Endometrium (tissue), 2 donors: ENCODE data around the gene TXN2.
"Not testable (repeated sequence)": the region's sequence is repeated elsewhere in the genome, so short reads cannot be mapped to it uniquely, and the experiment has no call there.

ENCODE experiments used
- FAIRE-seq: peaks from 2 replicates; lab custom pipeline; 2012; peaks lifted over from hg19 to GRCh38; lab: Jason Lieb, UNC
- donor health status: control.
- donor health status: control.

TXN2 gene

GRCh38 chr22:36430863-36431262, 50.6 kb downstream of the TXN2 start:
- FAIRE-seq = no peak

DNA sequence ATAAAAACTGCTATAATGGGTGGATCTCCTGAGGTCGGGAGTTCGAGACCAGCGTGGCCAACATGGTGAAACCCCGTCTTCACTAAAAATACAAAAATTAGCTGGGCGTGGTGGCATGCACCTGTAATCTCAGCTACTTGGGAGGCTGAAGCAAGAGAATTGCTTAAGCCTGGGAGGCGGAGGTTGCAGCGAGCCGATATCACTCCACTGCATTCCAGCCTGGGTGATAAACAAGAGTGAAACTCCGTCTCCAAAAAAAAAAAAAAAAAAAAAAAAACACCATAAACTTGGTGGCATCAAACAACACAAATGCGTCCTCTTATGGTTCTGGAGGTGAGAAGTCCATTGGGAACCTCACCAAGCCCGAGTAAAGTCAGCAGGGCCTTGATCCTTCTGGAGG, 53.5 kb downstream of the TXN2 start:
- not testable (repeated sequence) for FAIRE-seq

DNA sequence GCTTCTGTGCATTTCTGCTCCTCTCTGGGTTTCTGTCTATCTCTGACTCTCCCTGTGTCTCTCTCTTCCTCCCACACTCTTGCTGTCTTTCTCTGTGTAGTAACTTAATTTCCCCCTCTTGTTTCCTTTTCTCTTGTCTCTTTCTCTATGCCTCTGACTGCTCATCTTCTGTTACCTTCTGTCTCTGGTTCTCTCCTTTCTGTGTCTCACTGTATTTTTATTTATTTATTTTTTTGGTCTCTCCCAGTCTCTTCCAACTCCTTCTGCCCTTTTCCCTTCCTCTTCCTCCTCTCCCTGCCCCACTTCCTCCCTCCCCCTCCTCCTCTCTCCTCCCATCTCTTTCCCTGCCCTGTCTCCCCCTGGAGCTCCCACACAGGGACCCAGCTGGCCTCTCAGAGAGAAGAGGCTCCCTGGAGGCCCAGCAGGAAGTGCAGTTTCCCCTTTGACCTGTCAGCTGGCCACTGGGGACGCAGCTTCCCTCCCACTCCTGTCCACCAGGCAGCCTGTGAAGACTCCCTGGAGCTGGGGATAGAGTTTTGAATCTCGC, 55.4 kb downstream of the TXN2 start:
- FAIRE-seq = no peak

DNA sequence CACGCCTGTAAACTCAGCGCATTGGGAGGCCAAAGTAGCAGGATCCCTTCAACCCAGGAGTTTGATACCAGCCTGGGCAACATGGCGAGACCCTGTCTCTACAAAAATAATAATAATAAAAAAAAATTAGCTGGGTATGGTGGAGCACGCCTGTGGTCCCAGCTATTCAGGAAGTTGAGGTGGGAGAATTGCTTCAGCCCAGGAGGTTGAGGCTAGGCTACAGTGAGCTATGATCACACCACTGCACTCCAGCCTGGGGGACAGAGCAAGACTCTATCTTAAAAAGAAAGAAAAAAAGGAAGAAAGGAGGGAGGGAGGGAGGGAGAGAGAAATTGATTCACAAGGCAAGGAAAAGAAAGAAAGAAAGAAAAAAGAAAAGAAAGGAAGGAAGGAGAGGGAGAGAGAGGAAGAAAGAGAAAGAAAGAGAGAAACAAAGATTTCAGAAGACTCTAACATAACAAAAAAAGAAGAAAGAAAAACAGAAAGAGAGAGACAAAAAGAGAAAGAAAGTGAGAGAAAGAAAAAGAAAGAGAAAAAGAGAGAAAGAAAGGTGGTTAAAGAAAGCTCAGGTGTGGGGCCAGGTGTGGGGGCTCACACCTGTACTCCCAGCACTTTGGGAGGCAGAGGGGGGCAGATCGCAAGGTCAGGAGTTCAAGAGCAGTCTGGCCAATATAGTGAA, 56.4 kb downstream of the TXN2 start:
- no peak for FAIRE-seq

DNA sequence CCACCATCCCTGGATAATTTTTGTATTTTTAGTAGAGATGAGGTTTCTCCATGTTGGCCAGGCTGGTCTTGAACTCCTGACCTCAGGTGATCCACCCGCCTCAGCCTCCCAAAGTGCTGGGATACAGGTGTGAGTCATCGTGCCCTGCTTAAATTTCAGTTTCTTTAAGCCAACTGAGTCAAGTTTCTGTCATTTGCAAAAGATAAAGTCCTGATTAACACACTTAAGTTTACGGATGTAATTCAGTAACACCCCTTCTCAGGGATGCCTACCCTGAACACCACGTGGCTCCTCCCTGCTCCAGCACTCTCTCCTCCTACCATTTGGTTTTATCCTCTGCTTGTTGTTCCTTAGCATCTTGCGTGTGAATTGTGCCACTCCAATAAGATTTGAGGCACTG, 57.0 kb downstream of the TXN2 start:
- not testable (repeated sequence) for FAIRE-seq

- no peak for FAIRE-seq
Measured at GRCh38 chr22:36423461-36424404, 57.7 kb downstream of the TXN2 start.

GRCh38 chr22:36422287-36423014, 59.0 kb downstream of the TXN2 start:
- FAIRE-seq = no peak

DNA sequence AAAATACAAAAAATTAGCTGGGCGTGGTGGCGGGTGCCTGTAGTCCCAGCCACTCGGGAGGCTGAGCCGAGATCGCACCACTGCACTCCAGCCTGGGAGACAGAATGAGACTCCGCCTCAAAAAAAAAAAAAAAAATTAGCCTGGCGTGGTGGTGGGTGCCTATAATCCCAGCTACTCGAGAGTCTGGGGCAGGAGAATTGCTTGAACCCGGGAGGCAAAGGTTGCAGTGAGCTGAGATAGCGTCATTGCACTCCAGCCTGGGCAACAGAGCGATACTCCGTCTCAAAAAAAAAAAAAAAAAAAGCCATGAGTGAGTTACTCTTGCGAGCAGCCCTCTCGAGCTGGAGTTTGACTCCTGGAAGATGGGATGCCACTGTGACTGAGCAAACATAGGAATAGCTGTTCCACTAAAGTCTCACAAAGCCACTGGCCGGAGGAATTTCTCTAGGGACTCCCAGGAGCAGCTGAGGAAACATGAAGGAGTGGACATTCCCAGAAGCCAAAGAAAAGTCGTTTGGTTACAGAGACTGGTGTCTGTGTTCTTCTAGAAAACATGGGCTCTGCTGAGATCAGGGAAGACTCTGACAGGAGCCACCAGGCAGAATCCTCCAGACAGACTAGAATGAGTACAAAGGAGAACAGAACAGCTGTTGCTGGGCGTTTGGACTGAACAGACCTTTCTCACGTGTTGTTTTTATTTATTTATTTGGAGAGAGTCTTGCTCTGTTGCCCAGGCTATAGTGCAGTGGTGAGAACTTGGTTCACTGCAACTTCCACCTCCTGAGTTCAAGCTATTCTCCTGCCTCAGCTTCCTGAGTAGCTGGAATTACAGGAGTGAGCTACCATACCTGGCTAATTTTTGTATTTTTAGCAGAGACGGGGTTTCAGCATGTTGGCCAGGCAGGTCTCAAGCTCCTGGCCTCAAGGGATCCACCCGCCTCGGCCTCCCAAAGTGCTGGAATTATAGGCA, 61.2 kb downstream of the TXN2 start:
- FAIRE-seq = no peak

- FAIRE-seq = peak; percentile 96
Measured at GRCh38 chr22:36419177-36419911, 62.1 kb downstream of the TXN2 start.

DNA sequence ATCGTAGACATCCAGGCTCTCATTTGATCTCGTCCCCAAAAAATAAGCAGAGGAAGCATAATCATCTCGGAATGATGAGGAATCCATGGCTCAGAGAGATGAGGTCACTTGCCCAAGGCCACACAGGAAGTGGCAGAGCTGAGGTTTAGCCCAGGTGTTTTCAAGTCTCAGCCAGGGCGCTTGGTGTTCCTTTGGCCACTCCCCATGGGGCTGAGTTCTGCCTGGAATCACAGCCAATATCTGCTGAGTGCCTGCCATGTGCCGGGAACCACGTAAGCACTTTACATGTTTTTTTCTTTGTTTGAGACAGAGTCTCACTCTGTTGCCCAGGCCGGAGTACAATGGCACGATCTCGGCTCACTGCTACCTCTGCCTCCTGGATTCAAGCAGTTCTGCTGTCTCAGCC, 64.2 kb downstream of the TXN2 start:
- no peak for FAIRE-seq
